OCI-LY1 (cell line): ENCODE measurements around the gene ZNF473.

Experiments used
- EZH2 ChIP-seq: fragments of 200-600 bp; sonication (generic), shearing (Covaris generic); IDR thresholded peaks from 2 replicates; pipeline ENCODE4 v1.8.0; 2017; ENCODE audit warnings: borderline replicate concordance, mixed run types, mild to moderate bottlenecking, antibody characterized with exemption, low read length, moderate library complexity, mixed read lengths
- TF ChIP-seq, protein P1 (sequence below): fragments of 200-600 bp; sonication (generic), shearing (Covaris generic); IDR thresholded peaks from 2 replicates; pipeline ENCODE4 v1.5.1; 2017; ENCODE audit warnings: mild to moderate bottlenecking, antibody characterized with exemption, low read length, moderate library complexity, mixed read lengths

GRCh38 chr19:50020481-50020880 is 5.3 kb upstream of the ZNF473 start:
- TF ChIP-seq, protein P1, sequence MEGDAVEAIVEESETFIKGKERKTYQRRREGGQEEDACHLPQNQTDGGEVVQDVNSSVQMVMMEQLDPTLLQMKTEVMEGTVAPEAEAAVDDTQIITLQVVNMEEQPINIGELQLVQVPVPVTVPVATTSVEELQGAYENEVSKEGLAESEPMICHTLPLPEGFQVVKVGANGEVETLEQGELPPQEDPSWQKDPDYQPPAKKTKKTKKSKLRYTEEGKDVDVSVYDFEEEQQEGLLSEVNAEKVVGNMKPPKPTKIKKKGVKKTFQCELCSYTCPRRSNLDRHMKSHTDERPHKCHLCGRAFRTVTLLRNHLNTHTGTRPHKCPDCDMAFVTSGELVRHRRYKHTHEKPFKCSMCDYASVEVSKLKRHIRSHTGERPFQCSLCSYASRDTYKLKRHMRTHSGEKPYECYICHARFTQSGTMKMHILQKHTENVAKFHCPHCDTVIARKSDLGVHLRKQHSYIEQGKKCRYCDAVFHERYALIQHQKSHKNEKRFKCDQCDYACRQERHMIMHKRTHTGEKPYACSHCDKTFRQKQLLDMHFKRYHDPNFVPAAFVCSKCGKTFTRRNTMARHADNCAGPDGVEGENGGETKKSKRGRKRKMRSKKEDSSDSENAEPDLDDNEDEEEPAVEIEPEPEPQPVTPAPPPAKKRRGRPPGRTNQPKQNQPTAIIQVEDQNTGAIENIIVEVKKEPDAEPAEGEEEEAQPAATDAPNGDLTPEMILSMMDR = no peak
- TF ChIP-seq EZH2 = no peak
